Heart left ventricle (tissue), 16 donors: ENCODE data around the gene ZDHHC14. TPM values are rescaled to one million over a fixed set of nuclear protein-coding genes. Genes with fewer than 3 reads are reported as not detected.

ENCODE experiments used
- ATAC-seq, 4 donors: fragments of 200-7000 bp; cut with Tn5 transposase; one replicate each; pipeline ENCODE4 v1.9.1; 2020 to 2022; ENCODE audit warnings: moderate library complexity in 4 of 4, mild to moderate bottlenecking in 3 of 4, moderate number of reproducible peaks in 1 of 4
- DNase-seq, 5 donors: peaks; one replicate each; pipeline ENCODE4 v3.0.0-alpha.2; 2020
- H3K27ac ChIP-seq, 12 donors: fragments of 200-600 bp; sonication (generic) in 4 of 12; one replicate each; pipeline versions ENCODE4 v1.5.0 to v1.8.0; 2016 to 2022; ENCODE audit warnings: mild to moderate bottlenecking in 2 of 12
- H3K27me3 ChIP-seq, 9 donors: fragments of 200-600 bp; sonication (generic) in 2 of 9; one replicate each; pipeline versions ENCODE4 v1.5.1 to v1.8.0; 2016 to 2022; ENCODE audit warnings: mild to moderate bottlenecking in 3 of 9
- H3K36me3 ChIP-seq, 9 donors: fragments of 200-600 bp; sonication (generic) in 2 of 9; one replicate each; pipeline versions ENCODE4 v1.5.0 to v1.8.0; 2018 to 2022; ENCODE audit warnings: mild to moderate bottlenecking in 2 of 9
- H3K4me1 ChIP-seq, 12 donors: fragments of 200-600 bp; sonication (generic) in 4 of 12; one replicate each; pipeline versions ENCODE4 v1.5.0 to v1.8.0; 2016 to 2022; ENCODE audit warnings: mild to moderate bottlenecking in 3 of 12
- H3K4me3 ChIP-seq, 12 donors: fragments of 200-600 bp; sonication (generic) in 4 of 12; one replicate each; pipeline versions ENCODE4 v1.5.0 to v1.8.0; 2017 to 2022; ENCODE audit warnings: mild to moderate bottlenecking in 9 of 12, moderate library complexity in 4 of 12
- H3K9me3 ChIP-seq, 12 donors: fragments of 200-600 bp; sonication (generic) in 4 of 12; one replicate each; pipeline versions ENCODE4 v1.5.0 to v1.8.0; 2016 to 2022; ENCODE audit warnings: mild to moderate bottlenecking in 1 of 12
- CTCF ChIP-seq, 12 donors: fragments of 200-600 bp; sonication (generic) in 4 of 12; IDR thresholded peaks; one replicate each; pipeline versions ENCODE4 v1.5.0 to v1.8.0; 2018 to 2022; ENCODE audit warnings: antibody characterized with exemption in 12 of 12, mild to moderate bottlenecking in 5 of 12
- POLR2A ChIP-seq, 2 donors: fragments of 450-650 bp; IDR thresholded peaks; one replicate each; pipeline ENCODE4 v1.6.1; 2017; ENCODE audit warnings: antibody characterized with exemption in 2 of 2, mild to moderate bottlenecking in 2 of 2, moderate library complexity in 2 of 2
- WGBS, 4 donors: extraction: QIAGEN DNeasy Blood & Tissue Kit in 2 of 4; methylation state at CpG; one replicate each; pipeline versions ENCODE4 v1.1.5 to v1.1.7; 2013 to 2018; 5-methylcytosine and 5-hydroxymethylcytosine counted together
- intact Hi-C, 10 donors: fragments of 100-400 bp; cut with DNase I; formaldehyde crosslinking; loops; one replicate each; pipeline versions ENCODE4 v1.11.1 to v1.14.2; 2022
- polyA plus RNA-seq, 2 donors: library from polyadenylated mRNA; stranded (reverse); fragments of 200-250 nt; gene quantifications; one replicate each; pipeline ENCODE4 v1.2.3, GENCODE V29; 2013
- total RNA-seq, 9 donors: library from RNA; depleted of rRNA in 2 of 9; stranded (reverse); fragments of >200 nt in 2 of 9; fragmentation: NEBNext Ultra II Directional in 3 of 9; extraction: Animal tissue kit (Norgen Biotek cat#: 25700) in 3 of 9; gene quantifications; one replicate each; pipeline versions ENCODE4 v1.1.0 to v1.2.4, GENCODE V29; 2016 to 2023
- donor health status: ischemic (EF 13 %, LVEDD 7.1; RV severe dilation, severe dysfunction).
- donor health status: healthy with polysubstance abuse.
- donor health status: DM: no; HTN: yes; CAD: no.
- donor health status: DM: no; HTN: no; CAD: no.
- donor health status: ischemic (EF 25% LVEDD 6.9; RV normal size, moderate dysfunction).
- donor health status: ischemic (EF 25% LVEDD 5.7; RV mildly dilated, moderate dysfunction).
- donor health status: healthy.
- donor health status: DM: yes; HTN: yes; CAD: no.
- donor health status: ischemic (EF 35%, LVEDD 5.7; RV mildly dilated, moderate dysfunction).
- donor health status: nonischemic (EF 11% LVEDD 7.7; RV severe dilation, severe dysfunction).
- donor health status: DM: yes; HTN: yes; CAD: no.
- donor health status: PGD.
- donor health status: ischemic (EF 29% LVEDD 5.4; RV normal size, mild dysfunction).
- donor health status: nonischemic (EF 23%, LVEDD 6.1; RV moderate dilation, normal function).

The ZDHHC14 gene
- total and polyA plus RNA-seq, 11 donors: 7.0 to 25.8 (median 15.4) TPM

DNA sequence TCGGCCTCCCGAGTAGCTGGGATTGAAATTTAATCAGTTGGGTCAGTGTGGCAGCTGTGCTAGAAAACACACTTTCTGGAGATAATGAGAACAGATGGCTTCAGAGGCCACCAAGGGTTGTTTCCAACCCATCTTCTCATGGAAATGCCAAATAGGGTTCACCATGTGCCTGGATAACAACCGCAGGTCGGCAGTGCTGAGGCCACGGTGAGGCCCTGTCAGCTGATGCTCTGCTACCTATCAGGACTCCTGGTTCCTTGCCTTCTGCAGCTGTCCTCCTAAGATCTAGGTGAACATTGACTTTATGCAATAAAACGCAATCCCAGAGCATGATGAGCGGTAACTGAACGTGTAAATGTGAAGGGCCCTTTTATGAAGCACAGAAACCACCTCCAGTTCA is 302.7 kb downstream of the ZDHHC14 start:
- Histone ChIP-seq H3K27me3 (no peaks in the 10 kb centered on the region), H3K4me1 (peaks cover 0 to 10% (median 0%) of the 10 kb centered on the region in 12 donors), H3K36me3 (no peaks in the 10 kb centered on the region), H3K4me3 (no peak overlapping the region), H3K27ac (no peak overlapping the region), H3K9me3 (no peaks in the 10 kb centered on the region)
- DNase-seq: no peak
- intact Hi-C loops: no loop called here
- WGBS, 4 donors: 90 to 93% (median 90%) methylated on average over 8 of the region's 8 CpGs
- no peak for TF ChIP-seq CTCF (IDR thresholded peaks at IDR 0.05)
- no peak for TF ChIP-seq POLR2A (IDR thresholded peaks at IDR 0.05)
- ATAC-seq: no peak

DNA sequence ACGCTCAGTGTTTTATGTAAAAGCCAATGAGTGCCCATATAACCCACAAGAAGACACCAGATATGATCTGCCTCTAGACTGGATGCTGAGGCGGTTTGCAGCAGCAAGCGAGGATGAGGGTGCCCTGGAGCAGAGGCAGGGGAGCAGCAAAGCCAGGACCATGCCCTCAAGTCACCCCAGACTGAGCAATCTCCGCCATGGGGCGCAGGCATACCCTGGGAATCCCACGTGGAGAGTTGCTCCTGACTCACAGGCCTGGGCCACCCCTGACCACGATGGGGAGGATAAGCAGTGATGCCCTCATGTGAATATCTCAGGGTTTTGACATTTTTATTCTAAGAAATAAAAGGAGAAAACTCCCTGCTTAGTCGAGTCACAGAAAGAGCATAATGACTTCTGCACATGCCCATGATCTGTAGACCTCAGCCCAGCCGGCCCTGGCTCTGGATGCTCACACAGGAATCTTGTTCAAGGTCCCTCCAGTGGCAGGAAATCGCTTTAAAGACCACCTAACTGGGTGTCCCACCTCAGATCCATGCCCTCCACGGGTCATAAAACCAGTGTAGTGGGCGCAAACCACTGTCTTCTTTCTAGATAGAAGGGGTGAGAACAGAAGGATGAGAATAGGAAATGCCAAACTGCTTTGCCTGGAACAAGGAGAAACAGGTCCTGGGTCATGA is 303.8 kb downstream of the ZDHHC14 start:
- intact Hi-C loops: no loop called here
- TF ChIP-seq POLR2A (IDR thresholded peaks at IDR 0.05): no peak
- no peak for TF ChIP-seq CTCF (IDR thresholded peaks at IDR 0.05)
- Histone ChIP-seq H3K27me3 (no peaks in the 10 kb centered on the region), H3K4me3 (no peak overlapping the region), H3K9me3 (no peaks in the 10 kb centered on the region), H3K36me3 (no peaks in the 10 kb centered on the region), H3K4me1 (peaks cover 0 to 14% (median 0%) of the 10 kb centered on the region in 12 donors), H3K27ac (no peak overlapping the region)
- no peak for DNase-seq
- 84 to 94% (median 91%) methylated on average over 12 of the region's 12 CpGs for WGBS, 4 donors
- ATAC-seq: no peak

DNA sequence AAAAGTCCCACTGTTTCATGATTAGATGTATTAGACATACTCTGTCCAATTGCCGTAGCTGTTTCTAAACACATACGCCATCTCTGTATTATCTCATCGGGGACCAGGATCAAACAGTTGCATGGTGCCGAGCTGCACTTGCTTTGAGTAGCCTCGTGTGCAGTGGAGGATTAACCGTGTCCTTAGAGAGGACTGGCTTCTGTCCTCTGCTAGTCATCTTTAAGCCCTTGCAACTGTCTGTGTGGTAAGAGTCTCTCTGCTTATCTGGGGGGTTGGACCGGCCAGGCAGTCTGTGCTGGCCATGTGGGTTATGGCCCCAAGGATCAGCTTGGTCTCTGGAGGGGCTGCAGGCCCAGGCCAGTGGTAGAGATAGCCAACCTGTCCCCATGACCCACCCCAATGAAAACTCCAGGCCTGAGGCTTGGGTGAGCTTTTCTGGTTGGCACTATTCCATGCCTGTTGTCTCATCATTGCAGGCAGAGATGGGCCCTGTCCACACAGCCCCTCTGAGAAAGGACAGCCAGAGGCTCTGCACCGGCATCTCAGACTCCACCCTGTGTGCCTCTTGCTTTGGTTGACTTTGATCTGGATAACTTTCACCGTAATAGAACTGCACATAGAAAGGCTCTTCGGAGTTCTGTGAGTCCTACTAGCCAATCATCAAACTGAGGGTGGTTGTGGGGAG is 304.7 kb downstream of the ZDHHC14 start:
- Histone ChIP-seq H3K4me3 (no peak overlapping the region), H3K27ac (no peak overlapping the region), H3K27me3 (no peaks in the 10 kb centered on the region), H3K4me1 (peaks cover 0 to 14% (median 0%) of the 10 kb centered on the region in 12 donors), H3K9me3 (no peaks in the 10 kb centered on the region), H3K36me3 (no peaks in the 10 kb centered on the region)
- intact Hi-C loops: no loop called here
- TF ChIP-seq CTCF (IDR thresholded peaks at IDR 0.05): no peak
- no peak for TF ChIP-seq POLR2A (IDR thresholded peaks at IDR 0.05)
- ATAC-seq: no peak
- no peak for DNase-seq
- WGBS, 4 donors: 85 to 93% (median 89%) methylated on average over 8 to 10 of the region's 10 CpGs

GRCh38 chr6:157688275-157688959 is 307.4 kb downstream of the ZDHHC14 start:
- H3K27me3 ChIP-seq: no peaks in the 10 kb centered on the region
- no peak for ATAC-seq
- DNase-seq: no peak
- peaks cover 0 to 15% (median 2%) of the 10 kb centered on the region in 12 donors for H3K4me1 ChIP-seq
- H3K4me3 ChIP-seq: no peak overlapping the region
- no peaks in the 10 kb centered on the region for H3K36me3 ChIP-seq
- no peak overlapping the region for H3K27ac ChIP-seq
- TF ChIP-seq CTCF (IDR thresholded peaks at IDR 0.05) (no peak), POLR2A (IDR thresholded peaks at IDR 0.05) (no peak)
- 79 to 90% (median 86%) methylated on average over 16 to 17 of the region's 17 CpGs for WGBS, 4 donors
- no peaks in the 10 kb centered on the region for H3K9me3 ChIP-seq
- intact Hi-C loops: no loop called here
